GM23338 (cell line): ENCODE data around the gene FRK. TPM values are rescaled to one million over a fixed set of nuclear protein-coding genes. Genes with fewer than 3 reads are reported as not detected.
A peak's percentile ranks its signal among the peaks of the same experiment; 100 is the strongest.

ENCODE experiments used
- ATAC-seq: fragments of 200-7000 bp; cut with Tn5 transposase; 3 replicates; pipeline ENCODE4 v1.9.1; 2020
- DNase-seq: peaks from one replicate; pipeline ENCODE4 v3.0.0-alpha.2; 2015; ENCODE audit warnings: low spot score
- H2AFZ ChIP-seq: fragments of 200-600 bp; sonication (generic); 2 replicates; pipeline ENCODE4 v1.8.0; 2016; ENCODE audit warnings: antibody characterized with exemption, mild to moderate bottlenecking, moderate library complexity
- H3F3A ChIP-seq: fragments of 200-600 bp; sonication (generic); replicated peaks from 2 replicates; pipeline ENCODE4 v1.8.0; 2017; ENCODE audit warnings: antibody characterized with exemption, mixed run types, low read depth
- H3K27ac ChIP-seq: fragments of 200-600 bp; sonication (generic); 2 replicates; pipeline ENCODE4 v1.6.1; 2016; ENCODE audit warnings: low read depth
- H3K27me3 ChIP-seq: fragments of 200-600 bp; sonication (generic); 2 replicates; pipeline ENCODE4 v1.8.0; 2016; ENCODE audit warnings: mild to moderate bottlenecking, mixed run types, moderate library complexity; ENCODE audit not compliant: insufficient read depth
- H3K36me3 ChIP-seq: fragments of 200-600 bp; sonication (generic); 2 replicates; pipeline ENCODE4 v1.8.0; 2016; ENCODE audit warnings: mild to moderate bottlenecking; ENCODE audit not compliant: insufficient read depth
- H3K4me1 ChIP-seq: fragments of 200-600 bp; sonication (generic); 2 replicates; pipeline ENCODE4 v1.8.0; 2016; ENCODE audit warnings: mild to moderate bottlenecking, moderate library complexity; ENCODE audit not compliant: insufficient read depth
- H3K4me2 ChIP-seq: fragments of 200-600 bp; sonication (generic); 2 replicates; pipeline ENCODE4 v1.7.1; 2017; ENCODE audit warnings: mixed run types
- H3K4me3 ChIP-seq: fragments of 200-600 bp; sonication (generic); 2 replicates; pipeline ENCODE4 v1.6.1; 2016; ENCODE audit warnings: mixed run types
- H3K79me2 ChIP-seq: fragments of 200-600 bp; sonication (generic); replicated peaks from 2 replicates; pipeline ENCODE4 v1.8.0; 2017; ENCODE audit warnings: mild to moderate bottlenecking; ENCODE audit not compliant: insufficient read depth
- H3K9me2 ChIP-seq: fragments of 200-600 bp; sonication (generic); 2 replicates; pipeline ENCODE4 v1.8.0; 2017; ENCODE audit not compliant: insufficient read depth
- H4K20me1 ChIP-seq: fragments of 200-600 bp; sonication (generic); replicated peaks from 2 replicates; pipeline ENCODE4 v1.8.0; 2017; ENCODE audit warnings: mild to moderate bottlenecking; ENCODE audit not compliant: insufficient read depth
- H3K27ac Mint-ChIP-seq: 2 replicates; pipeline ENCODE4 v1.8.0; 2020; ENCODE audit warnings: inconsistent platforms, mild to moderate bottlenecking, moderate library complexity, mixed read lengths
- H3K27me3 Mint-ChIP-seq: 3 replicates; pipeline ENCODE4 v1.8.0; 2022; ENCODE audit warnings: low read depth, mild to moderate bottlenecking, moderate library complexity, mixed read lengths, inconsistent platforms; ENCODE audit not compliant: insufficient read depth, poor library complexity
- H3K36me3 Mint-ChIP-seq: 3 replicates; pipeline ENCODE4 v1.8.0; 2021; ENCODE audit warnings: low read depth, mild to moderate bottlenecking, inconsistent platforms, moderate library complexity, mixed read lengths
- H3K4me1 Mint-ChIP-seq: 3 replicates; pipeline ENCODE4 v1.8.0; 2020; ENCODE audit warnings: mild to moderate bottlenecking, inconsistent platforms, mixed read lengths
- H3K4me3 Mint-ChIP-seq: 3 replicates; pipeline ENCODE4 v1.8.0; 2021; ENCODE audit warnings: moderate library complexity, mild to moderate bottlenecking, inconsistent platforms, mixed read lengths
- H3K9me3 Mint-ChIP-seq: 3 replicates; pipeline ENCODE4 v1.8.0; 2020; ENCODE audit warnings: moderate library complexity, mild to moderate bottlenecking, inconsistent platforms, mixed read lengths
- CTCF ChIP-seq, 2 experiments: fragments of 200-600 bp in 1 of 2; sonication (generic) in 1 of 2; conservative IDR thresholded peaks; 2 replicates each; pipeline versions ENCODE4 v1.5.1 to v1.6.1; 2016 to 2017; ENCODE audit warnings: antibody characterized with exemption in 2 of 2, low read depth in 2 of 2, mild to moderate bottlenecking in 2 of 2, moderate library complexity in 1 of 2
- EZH2 ChIP-seq: fragments of 200-600 bp; sonication (generic); IDR thresholded peaks from one replicate; pipeline ENCODE4 v1.8.0; 2017; ENCODE audit warnings: antibody characterized with exemption, mild to moderate bottlenecking, low read depth; ENCODE audit not compliant: unreplicated experiment
- EZH2phosphoT487 ChIP-seq: fragments of 200-600 bp; sonication (generic); IDR thresholded peaks from one replicate; pipeline ENCODE4 v1.8.1; 2018; ENCODE audit warnings: antibody characterized with exemption; ENCODE audit not compliant: unreplicated experiment
- JUNB ChIP-seq: IDR thresholded peaks from one replicate; pipeline ENCODE4 v1.6.1; 2016; ENCODE audit warnings: antibody characterized with exemption; ENCODE audit not compliant: unreplicated experiment
- NANOG ChIP-seq: IDR thresholded peaks from 2 replicates; pipeline ENCODE4 v1.6.1; 2016; ENCODE audit warnings: antibody characterized with exemption, borderline replicate concordance
- POLR2AphosphoS5 ChIP-seq: IDR thresholded peaks from 2 replicates; pipeline ENCODE4 v1.6.1; 2016; ENCODE audit warnings: antibody characterized with exemption, low read depth
- REST ChIP-seq: IDR thresholded peaks from one replicate; pipeline ENCODE4 v1.6.1; 2018; ENCODE audit warnings: antibody characterized with exemption; ENCODE audit not compliant: unreplicated experiment
- ZNF114 ChIP-seq: fragments of 250-450 bp; sonication (Bioruptor Pico); IDR thresholded peaks from 2 replicates; pipeline ENCODE4 v1.5.0; 2020; ENCODE audit warnings: mild to moderate bottlenecking, moderate library complexity
- polyA plus RNA-seq: library from polyadenylated mRNA; unstranded; fragments of >200 nt; fragmentation: Nextera tagmentation; extraction: Ambion mirVana; gene quantifications from 2 replicates; pipeline ENCODE4 v1.2.1, GENCODE V29; 2016
- total RNA-seq: library from RNA; depleted of rRNA; stranded (reverse); fragments of >200 nt; shearing (Covaris generic); gene quantifications from 2 replicates; pipeline ENCODE4 v1.2.3, GENCODE V29; 2014

The FRK gene
- total and polyA plus RNA-seq, 2 experiments from 2014 or later, result 0.06 to 0.24 TPM

GRCh38 chr6:116012471-116012949 is 48.2 kb downstream of the FRK start:
- Mint-ChIP-seq H3K27me3 (no peaks in the 10 kb centered on the region), H3K9me3 (no peaks in the 10 kb centered on the region), H3K36me3 (no peaks in the 10 kb centered on the region), H3K4me3 (no peak overlapping the region), H3K4me1 (peaks cover 3% of the 10 kb centered on the region; the same call in 2 of the 3 replicates), H3K27ac (no peak overlapping the region)
- H3K4me1 ChIP-seq, result no peaks in the 10 kb centered on the region
- H2AFZ ChIP-seq, result no peak overlapping the region
- ATAC-seq (no peak), DNase-seq (no peak)
- no peaks in the 10 kb centered on the region for H3K79me2 ChIP-seq
- no peaks in the 10 kb centered on the region for H3K36me3 ChIP-seq
- H3K27ac ChIP-seq, result no peak overlapping the region
- no peaks in the 10 kb centered on the region for H3K9me2 ChIP-seq
- H3K4me3 ChIP-seq, result no peak overlapping the region
- no peaks in the 10 kb centered on the region for H3K27me3 ChIP-seq
- no peaks in the 10 kb centered on the region for H4K20me1 ChIP-seq
- no peak overlapping the region for H3K4me2 ChIP-seq
- H3F3A ChIP-seq, result no peaks in the 10 kb centered on the region
- TF ChIP-seq EZH2phosphoT487 (no peak), CTCF (conservative IDR thresholded peaks at IDR 0.05; ENCODE audit: low read depth in 2 of 2) (no peak), JUNB (no peak)

GRCh38 chr6:116011520-116011919 is 49.2 kb downstream of the FRK start:
- no peaks in the 10 kb centered on the region; the same call in 1 of the 3 replicates for H3K4me1 Mint-ChIP-seq
- H3K4me3 Mint-ChIP-seq, result no peak overlapping the region
- H3K36me3 Mint-ChIP-seq, result no peaks in the 10 kb centered on the region
- DNase-seq (no peak), ATAC-seq (no peak)
- no peaks in the 10 kb centered on the region for H3K27me3 ChIP-seq
- H3K79me2 ChIP-seq, result no peaks in the 10 kb centered on the region
- no peak overlapping the region for H3K27ac ChIP-seq
- no peaks in the 10 kb centered on the region for H3K27me3 Mint-ChIP-seq
- no peaks in the 10 kb centered on the region for H4K20me1 ChIP-seq
- H3K36me3 ChIP-seq, result no peaks in the 10 kb centered on the region
- no peaks in the 10 kb centered on the region for H3K4me1 ChIP-seq
- H3K4me2 ChIP-seq, result no peak overlapping the region
- no peaks in the 10 kb centered on the region for H3K9me3 Mint-ChIP-seq
- no peaks in the 10 kb centered on the region for H3F3A ChIP-seq
- H3K27ac Mint-ChIP-seq, result peak overlapping the region; percentile 18; the same call in 1 of the 2 replicates
- no peak overlapping the region for H2AFZ ChIP-seq
- no peak overlapping the region for H3K4me3 ChIP-seq
- no peaks in the 10 kb centered on the region for H3K9me2 ChIP-seq
- TF ChIP-seq CTCF (conservative IDR thresholded peaks at IDR 0.05; ENCODE audit: low read depth in 2 of 2) (no peak), NANOG (no peak), EZH2phosphoT487 (no peak), REST (no peak), POLR2AphosphoS5 (no peak), JUNB (no peak), EZH2 (no peak), ZNF114 (no peak)
